GM19372 (cell line): ENCODE measurements around the gene CHML.

Experiments
- ATAC-seq: cut with Tn5 transposase; IDR thresholded peaks from one replicate; pipeline ENCODE4 v1.9.1; 2021; ENCODE audit warnings: mild to moderate bottlenecking, low read depth, moderate library complexity; ENCODE audit not compliant: unreplicated experiment

The CHML gene

DNA sequence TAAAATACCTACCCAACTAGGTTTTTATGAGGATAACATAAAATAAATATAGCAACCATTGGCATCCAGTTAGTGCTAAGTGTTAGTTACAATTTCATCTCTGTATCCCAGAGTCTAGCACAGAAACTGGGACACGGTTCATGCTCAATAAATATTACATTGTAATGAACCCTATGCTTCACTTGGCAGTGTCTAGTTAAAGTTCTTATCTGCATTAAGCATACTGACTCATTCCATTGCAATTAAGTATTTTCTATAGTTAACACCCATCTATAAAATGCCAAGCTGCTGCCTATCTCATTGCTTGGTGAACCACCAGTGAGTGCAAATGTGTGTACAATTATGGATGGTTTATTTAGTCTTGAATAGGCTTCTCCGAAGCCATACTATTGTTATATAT, 15.2 kb downstream of the CHML start:
- no peak for ATAC-seq

DNA sequence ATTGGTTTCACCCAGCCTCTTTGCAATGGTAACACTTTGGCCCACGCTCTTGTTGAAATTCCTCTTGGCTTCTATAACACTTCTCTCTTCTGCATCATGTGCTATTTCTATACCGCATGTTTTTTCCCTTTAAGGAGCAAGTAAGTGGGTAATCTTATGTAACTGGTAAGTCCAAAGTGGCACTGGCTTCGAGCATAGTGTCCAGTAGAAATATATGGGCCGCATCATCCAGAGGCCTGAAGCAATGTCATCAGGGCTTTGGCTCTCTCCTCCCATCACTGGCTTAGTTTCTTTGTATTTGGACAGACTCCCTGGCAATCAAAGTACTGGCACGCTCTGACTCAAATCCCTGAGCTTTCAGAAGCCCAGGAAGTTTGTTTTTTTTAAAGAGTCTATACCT, 17.5 kb downstream of the CHML start:
- no peak for ATAC-seq

DNA sequence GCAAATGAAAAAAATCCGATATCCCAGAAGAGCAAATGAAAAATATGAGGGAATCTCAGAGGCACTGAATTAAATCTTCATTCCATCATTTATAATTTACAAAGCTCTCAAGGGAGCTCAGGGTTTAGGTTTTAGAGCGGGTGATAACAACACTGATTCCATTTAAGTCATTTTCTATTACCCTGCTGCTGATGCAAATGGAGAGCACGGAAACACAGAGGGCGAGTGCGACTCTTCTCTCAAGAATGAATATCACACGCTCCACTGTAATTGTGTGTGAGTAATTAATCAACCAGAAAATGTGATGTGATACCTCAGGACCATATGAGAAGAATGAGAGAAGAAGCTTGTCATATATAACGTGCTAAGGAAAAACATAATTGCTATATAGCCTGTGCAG, 22.7 kb downstream of the CHML start:
- ATAC-seq, result no peak

DNA sequence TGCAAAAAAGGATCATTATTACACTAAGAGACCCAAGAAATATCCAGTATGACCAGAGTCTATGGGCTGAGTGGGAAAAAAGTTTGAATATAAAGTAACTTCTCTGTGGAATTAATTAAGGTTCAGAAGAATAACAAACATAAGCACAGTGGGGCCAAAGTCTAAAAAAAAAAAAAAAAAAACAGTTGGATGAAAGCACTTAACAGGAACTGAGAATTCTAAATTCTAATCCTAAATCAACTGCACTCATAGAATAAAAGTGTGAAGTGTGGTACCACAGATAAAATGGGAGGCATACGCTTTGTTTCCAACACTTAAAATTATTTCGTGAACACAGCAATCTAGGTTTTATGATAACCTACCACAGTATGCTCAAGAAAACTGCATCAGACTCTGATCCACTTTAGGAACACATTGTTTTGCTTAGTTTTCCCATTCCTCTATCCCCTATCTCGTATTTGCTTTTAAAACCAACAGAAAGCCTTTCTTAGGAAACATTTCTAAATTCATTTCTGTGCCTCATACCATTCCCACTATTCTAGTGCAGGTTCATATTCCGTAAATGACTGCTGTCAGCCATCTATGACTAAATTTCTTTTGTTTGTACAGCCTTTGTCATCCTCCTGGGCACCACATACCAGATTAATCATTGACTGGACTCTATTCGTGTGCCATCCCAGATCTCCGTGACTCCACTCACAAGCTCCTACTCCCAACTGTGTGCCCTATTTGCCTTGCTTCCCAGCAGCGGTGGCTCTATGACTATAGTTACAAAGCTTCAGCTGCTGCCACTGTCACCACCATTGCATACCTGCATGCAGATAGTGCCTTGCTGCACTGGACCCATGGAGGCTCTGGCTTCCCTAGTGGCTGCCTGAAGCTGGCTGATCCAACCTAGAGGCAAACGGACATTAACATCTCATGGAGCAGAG, 24.9 kb downstream of the CHML start:
- no peak for ATAC-seq

DNA sequence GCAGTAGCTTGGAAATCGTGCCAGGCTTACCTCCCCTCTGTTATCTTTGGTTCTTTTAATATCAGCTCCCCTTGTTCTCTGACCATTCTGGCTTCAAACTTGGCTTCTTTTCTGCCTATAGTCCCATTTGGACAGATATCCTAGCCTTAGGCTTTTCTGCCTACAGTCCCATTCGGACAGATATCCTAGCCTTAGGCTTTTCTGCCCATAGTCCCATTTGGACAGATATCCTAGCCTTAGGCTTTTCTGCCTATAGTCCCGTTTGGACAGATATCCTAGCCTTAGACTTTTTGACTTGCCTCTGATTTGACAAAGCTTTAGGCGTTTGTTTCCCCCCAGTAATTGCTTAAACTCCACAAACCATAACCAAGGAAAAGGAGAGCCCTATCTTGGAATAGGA, 25.6 kb downstream of the CHML start:
- no peak for ATAC-seq

DNA sequence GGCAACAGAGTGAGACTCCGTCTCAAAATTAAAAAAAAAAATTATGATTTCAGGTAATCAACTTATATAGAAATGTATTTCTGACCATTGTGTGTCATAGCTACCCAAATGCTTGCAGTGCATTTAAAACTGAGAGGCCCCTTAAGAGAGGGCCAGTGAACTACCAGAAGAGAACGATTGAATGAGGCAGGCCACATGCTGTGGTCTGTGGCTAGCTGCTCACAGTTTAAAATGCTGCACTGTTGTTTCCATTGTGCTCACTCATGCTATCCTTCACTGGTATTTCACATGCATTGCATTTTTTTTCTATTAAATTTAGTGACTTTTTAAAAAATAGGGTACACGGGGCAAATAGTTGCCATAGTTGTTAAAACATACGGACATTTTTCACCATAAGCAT, 26.0 kb downstream of the CHML start:
- ATAC-seq, result no peak

DNA sequence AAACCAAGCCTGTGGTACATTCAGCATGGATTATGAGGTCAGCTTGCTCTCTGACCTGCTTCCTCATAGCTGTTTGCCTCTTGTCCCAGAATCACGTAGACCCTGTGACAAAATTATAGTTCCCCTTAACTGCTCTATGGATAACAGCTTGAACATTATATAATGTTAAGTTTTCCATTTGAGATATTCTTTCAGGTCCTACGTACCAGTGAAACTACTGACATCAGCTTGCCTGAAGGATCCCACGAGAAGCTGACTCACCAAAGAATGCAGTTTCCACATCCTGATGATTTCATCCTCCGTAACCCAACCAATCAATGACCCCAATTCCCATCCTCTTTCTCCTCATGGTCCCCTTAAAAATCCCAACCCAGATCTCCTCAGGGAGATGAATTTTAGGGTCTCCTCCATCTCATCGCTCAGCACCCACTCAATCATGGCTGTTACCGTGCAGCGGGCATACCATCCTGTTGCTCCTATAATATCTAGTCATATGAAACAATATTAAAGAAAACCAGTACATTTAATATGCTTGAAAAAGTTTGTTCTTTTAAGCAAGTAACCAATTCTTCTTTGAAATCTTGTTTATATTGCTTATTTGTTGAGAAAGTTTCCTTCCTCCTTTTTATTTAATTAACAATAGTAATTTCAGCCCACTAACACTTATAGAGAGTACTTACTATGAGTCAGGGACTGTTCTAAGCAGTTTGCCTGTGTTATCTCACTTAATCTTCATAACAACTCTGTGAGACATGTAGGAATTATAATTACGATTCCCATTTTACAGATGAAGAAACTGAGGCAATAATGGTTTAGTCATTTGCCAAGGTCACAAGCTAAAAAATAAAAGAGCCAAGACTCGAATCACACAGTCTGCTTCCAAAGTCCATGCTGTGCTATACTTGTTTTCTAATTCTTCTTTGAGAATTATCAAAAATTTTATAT, 27.4 kb downstream of the CHML start:
- no peak for ATAC-seq

DNA sequence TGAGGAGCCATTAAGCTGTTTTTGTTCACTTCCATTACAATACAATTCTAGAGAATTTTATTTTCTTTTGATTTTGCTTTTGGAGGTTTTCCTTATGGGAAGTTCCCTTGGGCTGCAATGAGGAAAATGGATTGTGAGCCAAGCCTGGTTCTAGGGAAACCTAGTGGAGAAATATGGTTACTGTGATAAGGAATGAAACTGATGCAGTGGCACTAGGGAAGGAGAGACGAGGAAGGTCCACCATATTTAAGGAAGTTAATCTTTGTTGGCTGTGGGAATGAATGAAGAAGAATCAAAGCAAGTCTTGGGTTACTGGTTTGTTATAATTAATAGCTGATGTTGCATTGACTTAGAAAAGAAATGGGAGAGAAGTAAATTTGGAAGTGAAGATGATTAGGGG, 28.4 kb downstream of the CHML start:
- ATAC-seq, result no peak

DNA sequence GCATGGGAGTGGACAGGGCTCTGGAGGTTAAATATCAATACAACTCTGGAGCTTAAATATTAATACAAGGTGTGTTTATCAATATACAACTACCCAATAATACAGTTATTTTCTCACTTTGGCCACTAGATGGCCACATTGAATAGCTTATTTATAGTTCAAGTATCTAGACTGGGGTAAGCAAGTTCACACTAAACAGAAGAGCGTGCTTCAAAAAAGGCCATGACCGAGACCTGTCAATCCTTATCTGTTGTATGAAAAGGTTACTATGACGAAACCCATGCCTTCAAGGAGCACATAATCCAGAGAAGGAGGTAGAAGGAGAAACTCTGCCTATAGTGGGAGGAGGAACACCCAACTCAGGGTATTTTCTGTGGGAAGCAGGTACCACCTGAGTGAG, 29.1 kb downstream of the CHML start:
- ATAC-seq, result peak; percentile 91

DNA sequence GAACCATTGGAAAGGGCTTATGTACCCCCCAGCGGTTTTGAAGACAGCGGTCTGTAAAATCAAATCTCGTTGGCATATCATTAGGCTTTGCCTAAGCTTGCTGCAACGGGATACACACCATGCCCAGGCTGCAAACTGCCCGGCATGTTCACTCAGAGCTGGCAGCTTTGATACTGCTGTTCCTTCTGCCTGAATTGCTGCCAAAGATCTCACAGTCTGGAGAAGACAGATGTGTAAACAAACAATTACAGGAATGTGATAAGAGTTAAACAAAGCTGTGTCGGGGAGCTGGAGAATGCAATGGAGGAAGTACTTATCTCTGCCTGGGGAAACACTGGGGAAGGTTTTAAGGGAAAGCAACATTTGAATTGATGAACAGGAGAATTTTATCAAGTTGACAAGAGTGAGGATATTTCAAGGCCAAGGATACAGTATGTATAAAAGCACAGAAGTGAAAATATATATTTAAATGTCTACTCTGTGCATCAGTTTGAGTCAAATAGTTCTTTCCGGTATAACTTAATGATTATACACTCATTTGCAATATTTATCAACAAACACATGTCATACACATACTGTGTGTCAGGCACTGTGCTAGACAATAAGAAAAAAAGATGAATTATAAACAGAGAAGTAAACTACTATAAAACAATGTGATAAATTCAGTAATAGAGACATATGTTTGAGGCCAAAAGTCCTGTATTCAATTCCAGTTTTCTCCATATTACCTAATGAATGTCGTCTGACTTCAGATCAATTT, 29.9 kb downstream of the CHML start:
- ATAC-seq, result no peak

DNA sequence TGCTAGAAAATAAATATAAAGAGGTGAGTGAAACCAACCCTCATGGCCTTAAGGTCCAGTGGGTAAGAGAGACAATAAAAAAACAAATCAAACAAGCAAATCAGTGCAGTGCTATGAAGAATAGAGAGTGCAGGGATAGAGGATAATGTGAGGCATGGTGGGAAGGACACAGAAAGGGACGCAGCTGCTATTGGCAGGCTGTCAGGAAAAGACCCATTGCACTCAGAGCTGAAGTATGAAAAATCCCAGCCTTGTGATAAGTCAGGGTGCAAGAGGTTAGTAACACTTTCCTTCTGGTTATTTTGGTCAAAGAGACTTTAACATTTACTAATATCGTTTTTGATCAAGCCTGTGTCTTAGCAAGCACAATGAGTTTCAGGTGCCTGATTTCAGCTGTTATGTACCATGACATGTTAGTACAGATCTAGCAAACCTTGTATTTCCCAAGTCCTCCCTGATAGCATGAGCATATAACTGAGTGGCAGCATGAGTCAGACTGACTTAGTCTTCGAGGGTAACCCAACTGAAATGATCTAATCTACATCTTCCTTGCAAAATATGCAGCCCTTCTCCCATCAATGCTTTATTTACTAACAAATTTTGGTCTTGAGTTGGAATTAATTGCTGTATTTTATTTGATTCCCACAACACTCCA, 31.7 kb downstream of the CHML start:
- no peak for ATAC-seq

DNA sequence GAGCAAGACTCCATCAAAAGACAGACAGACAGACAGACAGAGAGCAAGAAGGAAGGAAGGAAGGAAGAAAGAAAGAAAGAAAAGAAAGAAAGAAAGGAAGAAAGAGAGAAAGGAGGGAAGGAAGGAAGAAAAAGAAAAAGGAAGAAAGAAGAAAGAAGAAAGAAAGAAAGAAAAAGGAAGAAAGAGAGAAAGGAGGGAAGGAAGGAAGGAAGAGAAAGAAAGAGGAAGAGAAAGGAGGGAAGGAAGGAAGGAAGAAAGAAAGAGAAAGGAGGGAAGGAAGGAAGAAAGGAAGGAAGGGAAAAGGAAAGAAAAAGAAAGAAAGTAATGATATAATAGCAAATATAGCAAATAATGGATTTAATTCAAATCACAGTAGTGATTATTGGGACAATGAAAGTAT, 32.7 kb downstream of the CHML start:
- no peak for ATAC-seq

DNA sequence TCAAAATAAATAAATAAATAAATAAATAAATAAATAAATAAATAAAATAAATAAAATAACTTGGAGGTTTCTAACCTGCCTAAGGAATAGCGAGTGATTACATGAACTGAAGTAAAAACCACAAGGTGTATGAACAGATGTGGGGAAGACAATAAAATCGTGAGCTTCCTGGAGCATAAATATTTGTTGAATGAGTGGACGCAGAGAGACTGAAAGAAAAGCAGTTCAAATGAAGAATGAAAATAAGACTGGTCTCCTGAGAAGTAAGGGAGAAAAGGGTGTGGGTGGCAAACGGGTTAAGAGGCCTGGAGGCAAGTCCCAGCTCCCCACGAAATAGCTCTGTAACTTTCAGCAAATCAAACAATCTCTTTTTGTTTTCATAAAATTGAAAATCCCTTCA, 33.6 kb downstream of the CHML start:
- ATAC-seq, result no peak

DNA sequence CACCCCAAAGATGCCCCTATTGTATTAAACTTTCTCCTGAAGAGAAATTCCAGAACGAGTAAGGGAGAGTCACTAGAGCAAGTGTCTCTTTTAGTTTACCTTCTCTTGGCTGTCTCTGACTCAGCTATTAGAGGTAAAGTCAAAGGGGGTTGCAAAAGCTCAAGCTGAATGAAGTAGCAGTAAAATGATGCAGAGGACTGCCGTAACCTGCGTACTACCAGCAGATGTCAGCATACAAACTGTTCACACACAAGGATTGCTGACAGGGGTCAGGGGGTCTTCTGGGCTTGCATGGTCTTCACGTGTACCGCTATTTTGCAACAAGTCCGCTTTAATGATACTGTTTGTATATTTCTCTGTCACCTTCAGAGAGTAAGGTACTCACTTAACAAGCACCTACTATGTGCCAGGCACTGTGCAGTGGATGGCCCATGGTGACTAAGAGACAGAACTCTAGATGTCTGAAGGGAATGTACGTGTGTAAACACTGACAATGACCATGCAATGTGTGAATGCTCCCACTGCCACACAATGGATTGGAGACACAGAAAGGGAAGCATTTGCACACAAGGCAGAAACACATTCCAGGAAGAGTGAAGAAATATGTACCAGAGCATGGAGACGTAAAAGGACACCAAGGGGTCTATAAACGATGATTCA, 34.9 kb downstream of the CHML start:
- ATAC-seq, result no peak

DNA sequence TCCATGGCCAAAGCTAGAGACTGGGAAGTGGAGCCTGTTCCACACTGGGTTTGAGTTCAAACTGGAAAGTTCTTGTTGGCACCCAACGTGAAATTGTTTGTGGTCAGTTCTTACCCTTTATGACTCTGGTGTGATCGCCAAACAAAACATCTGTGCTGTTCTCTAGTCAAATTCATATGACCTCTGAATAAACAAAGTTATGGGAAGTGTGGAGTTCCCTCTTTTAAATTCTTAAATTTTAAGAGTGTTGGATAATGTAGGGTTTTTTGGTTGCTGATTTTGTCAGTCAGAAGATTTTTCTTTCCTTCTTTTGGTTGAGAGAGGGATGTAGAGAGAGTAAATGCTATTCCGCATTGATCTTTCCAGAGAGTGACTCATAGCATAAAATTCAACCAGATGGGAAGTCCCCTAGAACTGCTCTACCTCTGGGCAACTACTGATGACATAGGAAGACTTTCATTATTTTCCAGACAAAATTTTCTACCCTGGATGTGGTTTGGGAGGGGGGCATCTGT, 36.4 kb downstream of the CHML start:
- ATAC-seq, result no peak

DNA sequence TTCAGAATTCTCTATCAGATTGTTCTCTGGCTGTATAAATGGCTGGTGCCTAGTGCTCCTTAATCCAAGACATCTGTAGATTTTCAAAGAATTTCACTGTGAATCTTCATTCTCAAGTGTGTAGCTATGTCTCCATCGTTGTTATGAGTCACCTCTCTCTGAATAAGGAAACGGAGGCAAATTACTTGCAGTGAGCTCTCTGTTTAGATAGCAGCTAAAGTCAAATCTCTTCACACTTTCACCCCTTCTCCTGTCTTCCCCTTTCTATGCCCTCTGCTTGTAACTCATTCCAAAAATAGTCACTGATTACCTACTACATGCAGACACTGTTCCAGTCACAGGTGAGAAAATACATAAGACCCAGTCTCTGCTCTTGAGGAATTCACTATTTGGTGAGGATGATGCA, 39.7 kb downstream of the CHML start:
- ATAC-seq, result peak; percentile 74

DNA sequence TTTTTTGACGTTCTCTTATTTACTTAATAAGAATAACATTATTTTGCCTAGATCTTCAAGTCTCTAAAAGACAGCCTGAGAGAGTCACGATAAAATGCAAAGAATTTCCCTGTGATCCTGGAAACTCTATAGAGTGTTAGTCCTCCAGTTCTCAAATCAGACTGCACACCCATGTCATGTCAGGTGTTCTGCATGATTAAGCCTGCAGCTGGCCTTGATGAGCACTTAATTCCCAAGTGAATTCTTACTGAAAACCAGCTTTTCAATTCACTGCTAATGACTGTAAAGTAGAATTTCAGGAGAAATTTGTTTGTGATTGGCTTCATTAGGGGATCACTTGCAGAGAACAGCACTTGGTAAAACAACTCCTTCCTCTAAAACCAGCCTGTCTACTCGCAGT, 41.9 kb downstream of the CHML start:
- no peak for ATAC-seq

DNA sequence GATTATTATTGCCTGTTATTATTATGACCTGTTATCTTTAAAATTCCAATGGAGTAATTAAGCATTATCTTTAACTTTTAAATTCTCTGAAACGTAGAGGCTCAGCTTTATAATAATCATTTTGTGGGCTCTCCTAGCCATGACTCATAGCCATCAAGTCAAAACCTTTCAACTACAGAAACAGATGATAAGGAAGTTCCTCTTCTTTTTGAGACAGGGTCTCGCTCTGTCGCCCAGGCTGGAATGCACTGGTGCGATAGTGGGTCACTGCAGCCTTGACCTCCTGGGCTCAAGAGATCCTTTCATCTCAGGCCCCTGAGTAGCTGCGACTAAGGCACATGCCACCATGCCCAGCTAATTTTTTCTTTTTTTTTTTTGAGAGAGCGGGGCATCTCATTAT, 43.5 kb downstream of the CHML start:
- no peak for ATAC-seq

DNA sequence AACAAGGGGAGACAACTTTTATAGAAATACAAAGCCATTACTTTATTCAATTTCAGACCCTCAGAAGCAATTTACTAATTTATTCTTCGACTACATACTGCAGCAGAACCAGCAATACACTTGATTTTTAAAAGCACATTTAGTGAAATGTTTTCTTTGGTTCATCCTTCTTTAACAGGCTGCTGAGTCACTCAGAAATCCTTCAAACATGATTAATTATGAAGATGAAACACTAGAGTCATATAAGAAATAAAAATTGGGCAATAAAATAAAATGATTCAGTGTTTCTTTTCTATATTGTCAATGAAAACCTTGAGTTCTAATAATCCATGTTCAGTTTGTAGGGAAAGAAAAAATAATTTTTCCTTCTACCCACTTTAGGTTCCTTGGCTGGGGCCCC, 47.0 kb downstream of the CHML start:
- no peak for ATAC-seq
